ENCODE data around the gene ORM2.

The ORM2 gene

DNA sequence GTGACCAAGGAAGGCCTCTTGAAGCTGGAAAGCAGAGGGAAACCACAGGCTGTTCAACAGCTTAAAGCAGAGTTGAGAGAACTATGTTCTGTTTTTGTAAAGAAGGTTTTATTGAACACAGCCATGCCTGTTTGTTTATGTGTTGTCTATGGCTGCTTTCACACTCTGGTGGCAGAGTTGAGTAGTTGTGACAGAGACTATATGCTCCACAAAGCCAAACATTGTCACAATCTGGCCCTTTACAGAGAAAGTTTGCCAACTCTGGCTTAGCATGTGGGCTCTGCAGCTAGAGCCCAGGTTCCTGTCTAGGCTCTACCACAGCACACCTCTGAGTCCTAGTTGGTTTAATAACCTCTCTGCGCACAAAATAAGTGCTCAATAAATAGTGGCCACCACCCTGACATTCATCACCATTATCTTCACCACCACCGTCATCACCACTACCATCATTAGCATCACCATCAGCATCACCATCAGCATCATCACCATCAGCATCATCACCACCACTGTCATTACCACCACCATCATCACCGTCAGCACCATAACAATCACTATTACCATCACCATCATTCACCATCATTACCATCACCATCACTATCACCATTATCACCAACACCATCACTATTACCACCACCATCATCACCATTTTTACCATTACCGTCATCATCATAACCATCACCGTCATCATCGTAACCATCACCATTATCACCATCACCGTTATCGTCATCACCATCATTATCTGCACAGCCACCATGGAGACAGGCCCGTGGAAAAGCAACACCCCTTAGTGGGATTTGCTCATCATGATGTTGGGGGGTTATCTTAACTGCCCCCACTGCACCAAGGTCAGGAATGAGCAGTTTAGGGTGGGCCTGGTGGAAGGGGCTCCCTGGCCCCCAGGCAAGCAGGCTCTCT is 39.8 kb downstream of the ORM2 start:
- no peak overlapping the region for H3K4me3 ChIP-seq (replicated peaks; ENCODE audit: low read depth, low read length)
- TF ChIP-seq, protein P1, sequence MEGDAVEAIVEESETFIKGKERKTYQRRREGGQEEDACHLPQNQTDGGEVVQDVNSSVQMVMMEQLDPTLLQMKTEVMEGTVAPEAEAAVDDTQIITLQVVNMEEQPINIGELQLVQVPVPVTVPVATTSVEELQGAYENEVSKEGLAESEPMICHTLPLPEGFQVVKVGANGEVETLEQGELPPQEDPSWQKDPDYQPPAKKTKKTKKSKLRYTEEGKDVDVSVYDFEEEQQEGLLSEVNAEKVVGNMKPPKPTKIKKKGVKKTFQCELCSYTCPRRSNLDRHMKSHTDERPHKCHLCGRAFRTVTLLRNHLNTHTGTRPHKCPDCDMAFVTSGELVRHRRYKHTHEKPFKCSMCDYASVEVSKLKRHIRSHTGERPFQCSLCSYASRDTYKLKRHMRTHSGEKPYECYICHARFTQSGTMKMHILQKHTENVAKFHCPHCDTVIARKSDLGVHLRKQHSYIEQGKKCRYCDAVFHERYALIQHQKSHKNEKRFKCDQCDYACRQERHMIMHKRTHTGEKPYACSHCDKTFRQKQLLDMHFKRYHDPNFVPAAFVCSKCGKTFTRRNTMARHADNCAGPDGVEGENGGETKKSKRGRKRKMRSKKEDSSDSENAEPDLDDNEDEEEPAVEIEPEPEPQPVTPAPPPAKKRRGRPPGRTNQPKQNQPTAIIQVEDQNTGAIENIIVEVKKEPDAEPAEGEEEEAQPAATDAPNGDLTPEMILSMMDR (IDR thresholded peaks at IDR 0.05; ENCODE audit: low read depth, low read length, missing control alignments): no peak
- no peak for DNase-seq (ENCODE audit: extremely low read depth, low read depth)

DNA sequence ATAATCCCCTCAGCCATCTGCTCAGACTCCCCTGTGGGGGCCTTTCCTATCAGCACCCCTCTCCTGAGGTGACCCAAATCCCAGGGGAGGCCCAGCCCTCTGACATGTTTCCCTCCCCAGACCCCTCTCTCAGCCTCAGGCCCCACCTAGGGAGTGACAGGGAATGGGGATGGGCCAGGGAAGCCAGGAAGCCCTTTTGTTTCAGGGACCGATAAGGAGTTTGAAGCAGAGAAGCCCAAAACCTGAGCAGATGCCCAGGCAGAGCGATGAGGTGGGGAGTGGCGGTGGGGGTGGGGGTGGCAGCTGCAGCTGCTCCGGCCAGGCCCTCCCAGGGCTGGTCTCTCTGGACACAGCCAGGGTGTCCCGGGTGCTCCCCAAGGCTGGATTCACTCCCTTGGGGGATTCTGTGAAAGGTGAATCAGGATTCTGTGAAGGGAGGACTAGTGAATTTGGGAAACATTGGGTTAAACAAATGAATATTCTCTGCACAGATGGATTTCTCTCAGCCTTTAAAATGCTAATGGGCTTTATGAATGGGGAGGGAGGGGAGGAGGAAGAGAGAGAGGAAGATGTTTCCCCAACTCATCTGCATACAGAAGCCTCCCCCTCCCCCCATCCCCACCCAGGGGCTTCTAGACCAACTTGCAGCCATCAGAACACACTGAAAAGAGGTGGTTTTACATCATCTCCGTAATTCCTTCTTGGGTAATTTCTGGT is 40.7 kb downstream of the ORM2 start:
- no peak for DNase-seq (ENCODE audit: extremely low read depth, low read depth)
- H3K4me3 ChIP-seq (replicated peaks; ENCODE audit: low read depth, low read length): no peak overlapping the region
- TF ChIP-seq, protein P1 (IDR thresholded peaks at IDR 0.05; ENCODE audit: low read depth, low read length, missing control alignments): no peak

DNA sequence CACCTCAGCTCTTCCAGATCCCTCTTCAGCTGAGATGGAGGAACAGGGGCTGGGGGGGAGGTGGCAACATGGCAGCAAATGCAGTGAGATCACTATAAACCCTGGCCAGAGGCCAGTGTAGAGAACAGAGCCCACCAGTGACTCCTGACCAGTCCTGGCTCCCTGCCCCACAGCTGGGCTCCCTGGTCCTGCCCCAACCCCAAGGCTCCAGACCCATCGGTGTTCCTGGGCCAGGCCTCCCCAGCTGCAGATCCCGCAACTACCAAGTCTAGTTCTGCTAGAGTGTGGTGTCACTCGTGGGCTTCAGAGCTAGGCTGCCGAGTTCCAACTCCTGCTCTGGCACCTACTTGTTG is 41.3 kb downstream of the ORM2 start:
- TF ChIP-seq, protein P1 (IDR thresholded peaks at IDR 0.05; ENCODE audit: low read depth, low read length, missing control alignments): no peak
- no peak for DNase-seq (ENCODE audit: extremely low read depth, low read depth)
- no peak overlapping the region for H3K4me3 ChIP-seq (replicated peaks; ENCODE audit: low read depth, low read length)

DNA sequence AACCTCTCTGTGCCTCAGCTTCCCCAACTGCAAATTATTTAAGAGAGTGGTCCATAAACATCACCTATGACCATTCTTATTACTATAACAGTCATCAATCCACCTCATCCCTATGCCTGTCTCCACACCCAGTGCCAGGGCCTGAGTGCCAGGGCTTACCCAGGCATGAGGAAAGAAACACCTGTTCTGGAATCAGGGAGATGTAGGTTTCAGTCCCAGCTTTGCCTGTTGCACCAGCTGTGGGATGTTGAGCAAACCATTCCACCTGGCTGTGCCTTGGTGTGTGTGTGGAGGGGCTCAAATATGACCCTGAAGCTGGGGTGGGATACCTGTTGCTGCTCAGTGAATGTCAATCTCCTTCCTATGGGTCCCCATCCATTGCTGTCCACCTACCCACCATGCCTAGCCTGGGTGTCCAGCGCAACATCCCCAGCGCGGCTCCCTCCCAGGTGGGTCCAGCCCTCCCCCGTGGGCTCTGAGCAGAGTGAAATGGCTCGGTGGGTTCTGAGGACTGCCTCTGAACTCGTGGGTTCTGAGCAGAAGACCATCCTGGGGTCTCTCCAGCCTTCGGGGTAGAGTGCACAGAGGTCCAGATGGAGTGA is 41.8 kb downstream of the ORM2 start:
- DNase-seq (ENCODE audit: extremely low read depth, low read depth): no peak
- H3K4me3 ChIP-seq (replicated peaks; ENCODE audit: low read depth, low read length): no peak overlapping the region
- TF ChIP-seq, protein P1 (IDR thresholded peaks at IDR 0.05; ENCODE audit: low read depth, low read length, missing control alignments): no peak

DNA sequence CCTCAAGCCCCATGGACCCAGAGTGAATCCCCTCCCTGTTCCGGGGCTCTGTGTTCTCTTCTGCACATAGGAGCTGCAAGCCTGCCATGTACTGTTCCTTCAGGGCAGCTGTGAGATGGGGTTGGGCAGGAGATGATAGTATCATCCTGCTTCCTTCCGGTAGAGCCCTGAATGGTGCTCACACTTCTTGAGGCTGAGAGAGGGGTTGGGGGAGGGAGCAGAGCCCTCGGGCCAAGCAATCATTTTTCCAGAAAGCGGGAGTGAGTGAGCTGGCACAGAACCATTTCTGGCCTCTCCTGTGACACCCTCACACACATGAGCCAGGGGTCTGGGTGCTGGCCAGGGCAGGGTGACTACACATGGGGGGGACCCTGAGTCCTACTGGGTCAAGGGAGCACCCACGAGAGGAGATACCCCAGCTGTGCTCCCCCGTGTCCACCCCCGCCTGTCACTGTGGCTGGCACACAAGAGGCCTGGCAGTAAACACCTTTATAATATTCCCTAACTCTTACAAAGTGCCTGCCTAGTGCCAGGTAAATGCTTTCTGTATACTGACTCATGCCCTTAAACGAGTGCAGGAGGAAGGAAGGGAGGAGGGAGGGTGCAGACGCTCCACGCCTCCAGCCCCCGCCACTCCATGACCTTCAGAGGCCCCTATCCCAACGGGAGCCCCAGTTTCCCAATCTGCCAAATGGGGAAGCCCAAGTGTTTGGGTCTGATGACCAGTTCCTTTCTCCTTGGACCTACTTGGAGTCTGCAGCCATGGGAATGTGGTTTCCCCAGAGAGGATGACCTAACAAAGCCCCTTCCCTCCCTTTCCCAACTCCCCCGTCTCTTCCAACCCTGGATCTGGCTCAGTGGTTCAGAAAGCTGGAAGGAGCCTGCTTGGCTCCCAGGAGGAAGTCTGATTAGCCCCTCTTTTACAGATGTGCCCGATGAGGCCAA is 42.6 kb downstream of the ORM2 start:
- TF ChIP-seq, protein P1 (IDR thresholded peaks at IDR 0.05; ENCODE audit: low read depth, low read length, missing control alignments): no peak
- DNase-seq (ENCODE audit: extremely low read depth, low read depth): no peak
- no peak overlapping the region for H3K4me3 ChIP-seq (replicated peaks; ENCODE audit: low read depth, low read length)

DNA sequence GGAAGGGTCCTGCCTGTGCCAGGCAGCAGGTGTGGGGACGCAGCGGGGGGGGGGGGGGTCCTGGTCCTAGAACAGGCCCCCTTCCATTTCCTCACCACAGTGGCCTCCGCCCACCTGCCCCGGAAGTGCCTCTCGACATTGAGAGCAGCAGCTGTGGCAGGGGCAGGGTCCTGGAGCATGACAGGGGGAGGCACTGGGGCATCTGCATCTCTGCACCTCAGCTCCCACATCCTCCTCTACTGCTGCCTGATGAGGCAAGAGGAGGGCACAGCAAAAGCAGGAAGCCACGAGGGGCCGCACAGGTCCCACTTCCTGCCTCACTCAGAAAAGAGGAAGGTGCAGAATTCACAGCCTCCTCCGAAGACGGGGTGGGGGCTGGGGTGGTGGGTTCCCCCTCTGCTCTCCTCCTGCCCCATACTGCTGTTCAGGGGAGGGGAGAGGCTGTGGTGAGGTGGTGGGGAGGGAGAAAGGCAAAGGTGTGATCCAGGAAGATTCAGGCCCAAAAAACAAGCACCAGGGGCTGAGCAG is 43.3 kb downstream of the ORM2 start:
- DNase-seq (ENCODE audit: extremely low read depth, low read depth): no peak
- no peak overlapping the region for H3K4me3 ChIP-seq (replicated peaks; ENCODE audit: low read depth, low read length)
- TF ChIP-seq, protein P1 (IDR thresholded peaks at IDR 0.05; ENCODE audit: low read depth, low read length, missing control alignments): no peak

Data from HFF-Myc (cell line).